ENCODE data around the gene RTL9.
A peak's percentile ranks its signal among the peaks of the same experiment; 100 is the strongest.
"Not testable (repeated sequence)": the region's sequence is repeated elsewhere in the genome, so short reads cannot be mapped to it uniquely, and the experiment has no call there.

The RTL9 gene

DNA sequence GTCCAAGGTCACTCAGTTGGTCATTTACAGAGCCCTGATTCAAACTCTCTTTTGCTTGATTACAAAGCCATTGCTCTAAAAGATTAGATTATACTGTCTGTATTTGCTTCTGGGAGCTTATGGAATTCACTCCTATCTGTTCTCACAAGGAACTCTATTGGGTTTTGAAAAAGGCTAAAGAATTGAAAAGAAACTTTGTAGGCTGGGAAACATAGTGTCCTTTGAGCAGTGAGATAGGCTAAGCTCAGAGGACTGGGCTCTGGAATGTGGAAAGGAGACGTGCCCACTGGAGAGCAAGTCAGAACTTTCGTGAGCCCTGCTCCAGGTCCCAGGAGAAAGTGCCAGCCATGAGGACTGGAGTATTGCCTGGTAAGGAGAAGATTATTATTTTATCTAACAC is at the start of gene RTL9:
Gene RTL9, plus strand, starts transcription at position 301 of the 400 bp plus-strand sequence. CDS start 91,770 bp downstream, outside the sequence.
- DNase-seq (ENCODE audit: low read depth): no peak

DNA sequence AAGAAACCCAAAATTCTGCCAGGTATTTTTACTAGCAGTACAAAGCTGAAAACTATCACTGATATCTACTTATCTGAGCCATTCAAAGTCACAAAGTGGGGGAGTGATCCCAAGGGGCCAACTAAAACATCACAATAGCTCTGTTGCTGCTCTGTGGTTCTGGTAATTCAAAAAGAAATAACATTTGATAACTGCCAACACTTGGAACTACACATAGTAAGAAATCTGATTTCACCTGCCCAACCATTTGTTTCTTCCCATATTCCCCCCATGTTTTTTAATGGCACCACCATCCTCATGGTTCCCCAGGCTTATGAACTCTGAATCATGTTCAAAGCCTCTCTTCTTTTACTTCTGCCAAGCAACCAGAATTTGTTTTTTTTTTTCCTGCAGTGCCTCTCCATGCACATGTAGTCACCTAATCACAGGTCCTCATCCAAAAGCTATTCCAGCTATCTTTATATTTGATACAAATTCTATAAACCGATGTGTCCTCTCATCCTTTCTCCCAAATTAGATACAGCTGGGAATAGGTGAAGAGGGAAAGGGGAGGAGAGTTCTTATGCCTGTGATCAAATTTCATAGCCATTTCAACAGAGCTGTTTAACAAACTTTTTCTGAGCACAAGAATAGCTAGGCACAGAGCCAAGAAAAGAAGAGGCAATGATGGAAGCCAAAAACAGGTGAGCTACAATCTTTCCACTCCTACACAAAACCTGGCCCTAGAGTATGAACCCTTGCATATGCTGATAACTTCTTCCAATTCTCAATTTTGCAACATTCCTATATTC is 48.5 kb upstream of the RTL9 start:
- DNase-seq (ENCODE audit: low read depth): no peak

DNA sequence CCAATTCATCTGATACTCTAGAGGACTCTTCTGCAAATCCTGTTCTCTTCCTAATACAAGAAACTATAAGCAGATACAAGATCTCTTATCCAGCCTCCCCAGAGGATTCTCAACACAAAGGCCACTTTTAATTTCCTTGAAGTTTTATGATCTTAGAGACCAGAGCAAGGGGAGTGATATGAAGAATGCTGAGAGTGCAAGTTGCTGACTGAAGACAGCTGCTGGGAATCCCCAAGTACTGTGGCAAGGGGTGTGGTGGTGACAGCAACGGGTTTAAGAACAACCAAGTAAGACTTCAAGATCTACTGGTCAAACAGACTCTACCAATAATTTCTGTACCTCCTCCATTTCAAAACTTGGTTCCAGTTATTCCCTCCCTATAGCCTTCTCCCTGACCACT is 47.8 kb upstream of the RTL9 start:
- DNase-seq (ENCODE audit: low read depth): peak; percentile 2

DNA sequence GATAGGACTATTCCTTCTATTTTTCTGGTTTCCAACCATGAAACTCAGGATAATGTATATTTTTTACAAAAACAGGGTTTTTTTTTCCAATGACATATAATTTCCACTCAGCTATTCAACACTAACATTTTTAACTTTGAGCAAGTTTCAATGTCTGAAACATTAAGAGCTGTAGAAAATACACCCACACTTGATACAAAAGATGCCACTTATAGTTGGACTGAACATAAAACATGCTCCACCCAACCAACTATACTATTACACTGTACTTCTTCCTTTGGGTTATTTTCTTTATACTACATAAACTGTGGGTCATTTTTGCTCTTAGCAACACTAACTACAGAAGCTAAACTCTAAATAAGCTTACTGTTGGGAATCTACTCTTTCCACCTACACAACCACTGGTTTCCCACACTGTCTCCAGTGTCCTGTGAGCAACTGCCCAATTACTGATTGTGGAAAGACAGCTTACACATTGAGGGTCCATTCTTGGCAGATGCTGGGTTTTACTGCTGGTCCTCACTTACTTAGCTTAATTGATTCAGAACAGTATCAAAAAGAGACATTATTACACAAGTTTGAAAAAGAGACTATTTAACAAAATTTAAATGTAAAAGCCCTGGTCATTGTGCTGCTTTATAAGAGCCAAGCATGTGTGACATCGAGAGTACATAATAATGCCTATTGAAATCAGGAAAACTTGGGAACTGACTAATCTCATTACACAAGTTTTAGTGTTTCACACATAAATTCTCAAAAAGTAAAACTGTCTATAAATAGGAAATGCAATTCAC is 47.0 kb upstream of the RTL9 start:
- no peak for DNase-seq (ENCODE audit: low read depth)

DNA sequence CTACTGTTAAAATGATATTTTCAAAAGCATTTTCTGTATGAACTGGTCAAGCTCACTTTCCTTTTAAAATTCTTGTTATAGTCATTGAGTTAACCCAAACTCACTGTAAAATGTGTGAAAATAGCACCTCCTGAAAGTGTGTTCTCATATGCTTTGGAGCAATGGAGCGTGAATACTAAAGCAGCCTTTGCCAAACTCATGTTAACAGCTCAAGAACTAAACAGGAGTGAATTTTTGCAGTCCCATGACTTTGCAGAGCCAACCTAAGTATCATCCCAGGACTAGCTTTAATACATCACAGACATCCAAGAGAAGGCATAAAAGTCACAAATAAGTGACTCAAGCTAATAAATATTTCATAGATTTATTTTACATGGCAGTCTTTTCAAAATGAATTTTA is 43.1 kb upstream of the RTL9 start:
- no peak for DNase-seq (ENCODE audit: low read depth)

DNA sequence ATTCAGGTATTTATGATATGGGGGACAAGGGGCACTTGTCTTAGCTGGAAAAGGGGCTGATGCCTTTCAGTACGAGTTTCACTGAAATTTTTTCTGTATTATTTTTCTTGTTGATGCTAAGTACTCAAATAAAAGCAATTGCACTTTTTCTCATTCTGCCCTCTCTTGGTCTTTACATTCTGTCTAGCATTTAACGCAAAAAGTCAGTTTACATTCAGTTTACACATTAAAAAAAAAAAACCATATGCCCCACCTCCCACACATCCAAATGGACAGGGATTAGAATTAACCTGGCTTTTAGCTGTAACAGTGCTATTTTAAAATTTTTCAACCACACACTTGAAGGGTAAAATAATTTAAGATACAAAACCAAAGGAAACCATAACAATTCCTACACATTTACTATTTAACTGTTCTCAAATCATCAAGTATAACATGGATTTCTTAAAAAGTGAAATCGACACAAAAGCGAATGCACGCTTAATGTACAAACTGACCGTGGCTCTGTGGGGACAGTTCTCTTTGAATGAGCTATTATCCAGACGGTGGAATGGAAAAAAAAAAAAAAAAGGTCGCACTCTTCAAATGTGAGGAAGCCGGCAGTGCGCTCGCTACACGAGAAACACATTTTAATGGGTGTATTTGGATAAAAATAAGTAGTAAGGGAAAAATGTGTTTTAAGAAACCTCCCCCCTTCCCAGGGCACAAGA is 42.1 kb upstream of the RTL9 start:
- DNase-seq (ENCODE audit: low read depth): no peak

DNA sequence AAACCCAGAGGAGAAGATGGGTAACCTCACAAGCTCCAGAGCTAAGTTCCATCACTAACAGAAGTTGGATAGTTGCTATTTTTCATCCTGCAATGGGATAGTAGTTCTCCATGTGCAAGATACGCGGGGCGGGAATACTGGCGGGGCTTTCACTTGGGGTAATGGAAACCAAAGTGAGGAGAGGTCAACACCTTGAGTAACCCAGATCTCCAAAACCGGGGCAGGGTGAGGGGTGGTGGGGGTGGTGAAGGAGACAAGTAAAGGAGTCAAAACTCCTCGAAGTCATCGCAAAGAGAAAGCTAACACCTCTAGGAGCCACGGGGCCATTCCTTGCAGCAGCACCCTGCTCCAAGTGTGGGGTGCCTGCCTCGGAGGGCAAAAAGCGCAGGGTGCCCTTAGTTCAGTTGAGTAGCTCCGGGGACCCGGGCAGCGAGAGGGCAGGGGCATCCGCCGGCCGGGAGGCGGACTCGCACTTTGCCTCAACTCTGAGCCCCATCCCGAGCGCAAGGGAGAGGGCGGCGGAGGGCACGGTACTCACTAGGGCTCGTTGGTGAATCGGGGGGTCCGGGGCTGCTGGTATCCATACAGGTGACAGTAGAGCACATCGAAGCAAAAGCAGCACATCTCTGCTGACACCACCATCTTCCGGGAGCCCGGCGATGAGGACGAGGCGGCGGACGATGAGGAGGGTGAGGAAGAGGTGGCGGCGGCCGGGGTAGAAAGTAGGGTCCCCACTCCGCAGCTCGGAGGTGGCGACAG is 41.4 kb upstream of the RTL9 start:
- peak; percentile 6 for DNase-seq (ENCODE audit: low read depth)

DNA sequence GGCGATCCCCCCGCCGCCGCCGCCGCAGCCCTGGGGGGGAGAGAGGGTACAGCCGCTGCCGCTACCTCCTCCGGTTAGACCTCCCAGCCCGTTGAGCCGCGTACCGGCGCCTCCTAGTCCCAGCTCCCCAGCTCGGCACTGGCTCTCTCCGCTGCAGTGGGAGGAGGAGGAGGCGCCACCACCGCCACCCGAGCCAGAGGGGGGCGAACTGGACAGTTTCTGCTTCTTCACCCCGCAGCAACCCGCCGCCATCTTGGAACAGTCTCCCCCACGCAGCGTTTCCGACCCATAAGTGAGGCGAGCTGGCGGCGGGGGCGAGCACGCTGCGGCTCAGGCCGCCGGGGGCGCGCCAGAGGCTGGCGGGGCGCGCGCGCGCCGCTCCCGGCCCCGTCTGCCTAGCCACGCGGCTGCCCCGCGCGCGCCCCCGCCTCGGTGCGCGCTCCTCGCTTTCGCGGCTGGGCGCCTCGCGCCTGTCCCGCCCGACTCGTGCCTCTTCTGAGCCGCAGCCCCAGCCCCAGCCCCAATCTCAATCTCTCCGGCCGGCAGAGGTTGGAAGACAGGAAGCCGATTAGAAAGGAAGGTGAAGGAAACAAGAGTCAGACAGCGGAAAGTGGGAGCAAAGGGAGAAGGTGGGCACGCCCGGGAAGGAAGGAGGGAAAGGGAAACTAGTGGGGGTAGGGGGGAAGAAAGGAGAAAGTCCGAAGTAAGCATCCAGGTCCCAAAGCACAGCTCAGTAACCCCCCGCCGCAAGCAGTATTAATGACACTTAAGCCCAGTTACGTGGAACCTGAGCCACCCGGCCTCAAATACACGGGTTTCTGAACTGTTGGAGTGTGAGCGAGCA is 40.6 kb upstream of the RTL9 start, which contains the start of gene AMMECR1:
Gene AMMECR1, minus strand, starts transcription at position 266 of the 844 bp plus-strand sequence. Its CDS starts 14 bp downstream, at position 252.
- DNase-seq (ENCODE audit: low read depth): peak; percentile 67

DNA sequence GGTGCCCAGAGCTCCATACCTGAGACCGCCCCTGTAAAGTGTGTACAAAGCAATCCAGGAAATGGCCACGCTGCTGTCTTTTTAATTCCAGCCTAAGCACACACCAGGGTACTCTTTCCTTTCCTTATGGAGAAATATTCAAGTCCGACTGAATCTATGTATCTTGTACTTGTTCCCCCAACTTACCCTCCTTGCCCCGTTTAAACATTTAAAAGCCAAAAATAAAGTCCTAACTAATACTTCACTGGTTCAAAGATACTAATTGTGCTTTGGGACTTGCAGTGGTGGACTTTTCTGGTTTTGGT is 40.0 kb upstream of the RTL9 start:
- no peak for DNase-seq (ENCODE audit: low read depth)

DNA sequence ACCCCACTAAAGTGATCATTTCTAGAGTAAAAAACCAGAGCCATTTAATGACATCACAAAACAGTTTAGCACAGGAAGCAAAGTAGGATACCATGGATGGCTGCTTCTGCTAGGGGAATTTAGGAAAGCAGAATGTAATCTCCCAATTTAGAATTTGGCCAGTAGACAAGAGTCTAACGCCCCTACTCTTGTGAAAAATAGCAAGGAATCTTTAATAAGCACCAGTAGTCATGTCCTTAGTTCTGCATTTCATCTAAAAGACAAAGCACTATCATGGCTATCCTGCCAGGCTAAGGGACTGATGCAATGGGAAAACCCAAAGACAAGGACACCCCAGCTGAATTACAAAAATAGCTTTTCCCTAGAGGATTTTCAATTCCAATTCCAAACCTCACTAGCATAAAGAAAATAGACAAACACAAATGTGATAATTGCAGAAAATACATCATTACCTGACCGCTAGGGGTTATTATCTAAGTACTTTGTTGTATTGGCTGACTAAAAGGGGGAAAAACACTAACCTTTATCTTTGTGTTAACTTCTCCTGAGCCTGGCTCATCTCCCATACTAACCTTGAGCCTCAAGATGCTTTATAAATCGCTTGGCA is 38.2 kb upstream of the RTL9 start:
- no peak for DNase-seq (ENCODE audit: low read depth)

DNA sequence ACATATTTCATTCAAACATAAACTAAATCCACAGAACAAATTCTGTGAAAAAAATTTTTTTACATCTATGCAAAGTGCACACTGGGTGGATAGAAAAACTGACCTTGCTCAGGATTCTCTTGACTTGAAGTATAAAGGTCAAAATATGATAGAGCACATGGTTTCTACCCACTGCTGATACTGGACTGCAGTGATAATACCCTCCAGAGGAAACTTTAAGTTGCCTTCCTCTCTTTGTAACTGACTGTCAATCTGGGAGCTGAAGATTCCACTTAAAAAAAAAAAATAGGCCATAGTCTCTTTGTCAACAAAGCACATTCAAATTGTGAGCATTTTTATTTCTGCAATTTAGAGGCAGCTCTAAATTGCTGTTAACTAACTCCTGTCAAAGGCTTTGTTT is 37.6 kb upstream of the RTL9 start:
- DNase-seq (ENCODE audit: low read depth): no peak

DNA sequence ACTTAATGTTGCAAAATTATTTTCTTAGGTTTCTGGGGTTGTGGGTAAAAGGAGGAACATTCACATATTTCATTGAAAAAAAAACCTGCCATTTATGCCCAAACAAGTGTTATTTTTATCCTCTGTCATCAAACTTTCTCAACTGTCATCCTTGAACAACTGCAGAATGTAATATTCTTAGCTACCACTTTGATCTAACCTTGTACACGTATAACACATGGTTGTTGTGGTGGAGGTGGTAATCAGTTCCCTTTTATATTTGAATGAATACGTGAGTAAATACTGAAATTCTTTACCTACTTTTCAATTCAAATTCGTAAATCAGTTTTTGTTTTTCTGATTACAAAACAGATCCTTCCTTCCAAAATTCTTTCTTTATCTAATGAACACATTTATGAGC is 37.0 kb upstream of the RTL9 start:
- DNase-seq (ENCODE audit: low read depth): no peak

DNA sequence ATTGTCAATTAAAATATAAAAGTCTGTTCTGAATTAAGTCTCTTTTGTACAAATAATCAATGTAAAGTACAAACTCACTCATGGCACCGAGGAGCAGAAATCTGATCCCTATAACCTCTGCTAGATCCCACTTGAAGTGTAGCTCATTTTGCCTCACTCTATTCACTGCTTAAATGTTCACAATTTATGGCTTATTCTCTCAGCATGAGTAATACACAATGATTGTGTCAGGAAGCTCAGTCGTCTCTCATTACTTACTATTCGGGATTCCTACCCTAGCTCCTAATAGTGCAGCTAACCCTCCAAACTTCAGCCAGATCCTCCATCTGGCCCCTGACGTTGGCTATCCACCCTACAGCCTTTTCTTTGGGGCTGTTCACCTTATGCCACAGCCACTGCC is 36.0 kb upstream of the RTL9 start:
- DNase-seq (ENCODE audit: low read depth): no peak

DNA sequence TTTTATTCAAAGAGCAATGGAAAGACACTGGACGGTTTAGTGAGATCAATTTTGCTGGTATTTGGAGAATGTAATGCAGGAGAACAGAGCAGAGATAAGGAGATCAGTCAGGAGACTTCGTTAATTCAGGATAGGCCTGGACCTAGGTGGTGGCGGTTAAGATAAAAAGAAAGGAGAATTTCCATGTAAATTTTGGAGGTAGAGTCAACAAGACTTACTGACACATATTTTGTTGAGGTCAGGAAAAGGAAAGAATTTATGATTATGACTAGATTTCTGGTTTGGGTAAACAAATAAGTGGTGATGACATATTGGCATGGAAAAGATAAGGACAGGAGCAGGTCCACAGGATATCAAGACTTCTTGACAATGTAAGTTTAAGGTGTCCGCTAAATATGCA is 31.9 kb upstream of the RTL9 start:
- DNase-seq (ENCODE audit: low read depth): no peak

DNA sequence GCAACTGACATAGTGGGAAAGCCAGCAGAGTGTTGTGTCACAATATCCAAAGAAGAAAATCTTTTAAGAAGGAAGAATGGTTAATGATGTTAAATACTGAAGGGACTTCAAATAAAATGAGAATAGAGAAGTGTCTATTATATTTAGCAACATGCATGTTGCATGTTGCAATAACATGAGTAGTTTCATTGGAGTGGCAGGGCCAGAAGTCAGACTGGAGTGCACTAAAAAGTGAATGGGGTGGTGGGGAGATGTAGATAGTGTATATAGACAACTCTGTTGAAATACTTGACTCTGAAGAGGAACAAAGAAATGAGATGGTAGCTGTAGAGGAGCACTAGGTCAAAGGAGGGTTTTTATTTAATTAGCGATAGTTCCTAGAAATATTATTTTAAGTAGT is 31.3 kb upstream of the RTL9 start:
- DNase-seq (ENCODE audit: low read depth): no peak

DNA sequence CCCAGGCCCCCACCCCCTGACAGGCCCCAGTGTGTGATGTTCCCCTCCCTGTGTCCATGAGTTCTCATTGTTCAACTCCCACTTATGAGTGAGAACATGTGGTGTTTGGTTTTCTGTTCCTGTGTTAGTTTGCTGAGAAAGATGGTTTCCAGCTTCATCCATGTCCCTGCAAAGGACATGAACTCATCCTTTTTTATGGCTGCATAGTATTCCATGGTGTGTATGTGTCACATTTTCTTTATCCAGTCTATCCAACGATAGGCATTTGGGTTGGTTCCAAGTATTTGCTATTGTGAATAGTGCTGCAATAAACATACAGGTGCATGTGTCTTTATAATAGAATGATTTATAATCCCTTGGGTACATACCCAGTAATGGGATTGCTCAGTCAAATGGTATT is 30.0 kb upstream of the RTL9 start:
- DNase-seq (ENCODE audit: low read depth): not testable (repeated sequence)

DNA sequence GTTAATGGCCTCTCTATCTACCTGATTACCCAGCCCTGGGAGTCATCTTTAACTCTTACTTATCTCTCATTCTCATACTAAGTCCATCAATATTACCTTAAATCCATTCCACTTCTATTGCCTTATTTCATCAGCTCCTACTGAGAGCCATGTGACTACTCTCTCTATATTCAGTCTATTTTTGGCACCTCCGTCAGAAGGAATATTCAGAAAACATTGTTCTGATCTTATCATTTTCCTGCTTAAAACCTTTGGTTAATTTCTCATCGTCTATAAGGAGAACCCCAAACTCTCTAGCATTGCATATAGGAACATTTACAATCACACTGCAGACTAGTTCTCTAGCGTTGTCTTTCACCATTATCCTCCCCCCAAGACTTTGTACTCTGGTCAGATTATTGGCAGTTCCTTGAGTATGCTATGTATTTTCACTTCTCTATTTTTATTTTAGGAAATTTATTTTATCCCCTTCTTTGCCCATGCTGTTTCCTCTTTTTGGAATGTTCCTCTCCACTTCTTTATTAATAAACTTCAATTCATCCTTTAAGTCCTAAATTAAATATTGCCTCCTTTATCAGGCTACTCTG is 27.1 kb upstream of the RTL9 start:
- no peak for DNase-seq (ENCODE audit: low read depth)

DNA sequence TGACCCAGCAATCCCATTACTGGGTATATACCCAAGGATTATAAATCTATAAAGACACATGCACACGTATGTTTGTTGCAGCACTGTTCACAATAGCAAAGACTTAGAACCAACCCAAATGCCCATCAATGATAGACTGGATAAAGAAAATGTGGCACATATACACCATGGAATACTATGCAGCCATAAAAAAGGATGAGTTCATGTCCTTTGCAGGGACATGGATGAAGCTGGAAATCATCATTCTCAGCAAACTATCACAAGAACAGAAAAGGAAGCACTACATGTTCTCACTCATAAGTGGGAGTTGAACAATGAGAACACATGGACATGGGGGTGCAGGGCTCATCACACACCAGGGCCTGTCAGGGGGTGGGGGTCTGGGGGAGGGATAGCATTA is 25.2 kb upstream of the RTL9 start:
- not testable (repeated sequence) for DNase-seq (ENCODE audit: low read depth)

DNA sequence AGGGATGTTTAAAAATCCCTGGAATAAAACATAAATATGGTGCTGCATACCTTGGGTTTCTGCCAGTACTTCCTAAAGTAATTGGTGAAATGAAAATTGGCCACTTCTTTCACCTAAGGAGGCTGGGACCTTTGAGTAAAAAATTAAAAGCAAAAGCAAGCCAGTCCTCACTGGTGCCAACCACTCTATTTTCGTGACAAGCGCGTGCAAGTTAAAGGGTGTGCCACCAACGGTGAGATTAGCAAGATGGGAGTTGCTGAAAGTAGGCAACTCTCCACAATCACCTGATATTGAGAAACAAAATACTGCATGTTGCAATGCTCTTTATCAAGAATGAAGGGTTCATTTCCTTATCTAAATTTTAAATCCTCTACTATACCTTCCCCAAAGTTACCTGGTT is 19.7 kb upstream of the RTL9 start:
- no peak for DNase-seq (ENCODE audit: low read depth)

Measured in activated T-cell treated with anti-CD3 and anti-CD28 coated beads for 1 hour (primary cell).